Ovary (tissue), 9 donors: ENCODE data around the gene ACOT7. TPM values are rescaled to one million over a fixed set of nuclear protein-coding genes. Genes with fewer than 3 reads are reported as not detected.
A peak's percentile ranks its signal among the peaks of the same experiment; 100 is the strongest.

Experiments
- DNase-seq, 5 donors: peaks; one replicate each; pipeline ENCODE4 v3.0.0-alpha.2; 2019 to 2020
- H3K27ac ChIP-seq, 2 donors: fragments of 200-600 bp; one replicate each; pipeline versions ENCODE4 v1.5.1 to v1.8.0; 2019 to 2022
- H3K27me3 ChIP-seq: fragments of 200-600 bp; one replicate; pipeline ENCODE4 v1.8.0; 2022
- H3K36me3 ChIP-seq: fragments of 200-600 bp; sonication (generic); one replicate; pipeline ENCODE4 v1.5.1; 2019
- H3K4me1 ChIP-seq: one replicate; pipeline ENCODE4 v1.8.1; 2013; ENCODE audit warnings: mild to moderate bottlenecking, moderate library complexity; ENCODE audit not compliant: insufficient read depth
- H3K4me3 ChIP-seq: fragments of 200-600 bp; sonication (generic); one replicate; pipeline ENCODE4 v1.5.1; 2017
- H3K9me3 ChIP-seq, 2 donors: fragments of 200-600 bp in 1 of 2; sonication (generic) in 1 of 2; one replicate each; pipeline versions ENCODE4 v1.5.1 to v1.8.1; 2013 to 2019; ENCODE audit warnings: mild to moderate bottlenecking in 1 of 2, moderate library complexity in 1 of 2
- EP300 ChIP-seq: sonication (generic); formaldehyde crosslinking; IDR thresholded peaks from one replicate; pipeline ENCODE4 v1.6.1; 2017; ENCODE audit warnings: antibody characterized with exemption
- POLR2A ChIP-seq: fragments of 450-650 bp; IDR thresholded peaks from one replicate; pipeline ENCODE4 v1.6.1; 2017; ENCODE audit warnings: antibody characterized with exemption, mild to moderate bottlenecking, moderate library complexity
- WGBS, 3 donors: extraction: QIAGEN DNeasy Blood & Tissue Kit in 1 of 3; methylation state at CpG; one replicate each; pipeline versions ENCODE4 v1.1.5 to v1.1.7; 2013 to 2017; 5-methylcytosine and 5-hydroxymethylcytosine counted together
- intact Hi-C, 4 donors: fragments of 100-400 bp; cut with DNase I; formaldehyde crosslinking; loops; one replicate each; pipeline versions ENCODE4 v1.11.0 to v1.15.1; 2022 to 2023
- polyA plus RNA-seq, 2 donors: library from polyadenylated mRNA; stranded (reverse); fragments of 200-250 nt in 1 of 2; fragments of 350-450 nt in 1 of 2; fragmentation: Illumina TruSeq in 1 of 2; extraction: RNeasy Lipid Tissue Mini Kit (QIAGEN cat#74804) in 1 of 2; gene quantifications; one replicate each; pipeline ENCODE4 v1.2.3, GENCODE V29; 2013 to 2014
- total RNA-seq, 7 donors: library from RNA; depleted of rRNA in 2 of 7; stranded (reverse); fragments of >200 nt in 2 of 7; fragmentation: NEBNext Ultra II Directional in 3 of 7; extraction: Animal tissue kit (Norgen Biotek cat#: 25700) in 3 of 7; gene quantifications; one replicate each; pipeline versions ENCODE4 v1.1.0 to v1.2.4, GENCODE V29; 2016 to 2023
- TF ChIP-seq, protein P1 (sequence below), 3 donors: fragments of 450-650 bp in 2 of 3; fragments of 200-600 bp in 1 of 3; IDR thresholded peaks; one replicate each; pipeline versions ENCODE4 v1.5.1 to v1.8.0; 2016 to 2022; ENCODE audit warnings: antibody characterized with exemption in 3 of 3, mild to moderate bottlenecking in 1 of 3
- donor health status: DM: no; HTN: no; CAD: no; lungs with moderate emphysema.
- donor health status: DM: no; HTN: no; CAD: no.
- donor health status: Bipolar disorder and iron deficiency.
- donor health status: DM: yes; HTN: yes; CAD: no.
- donor health status: DM: no; HTN: no; CAD: no.
- donor health status: DM: yes; HTN: yes; CAD: no.

The ACOT7 gene
- total and polyA plus RNA-seq, 9 donors = 6.4 to 20.7 (median 11.3) TPM

- WGBS, 3 donors = 93 to 96% (median 94%) methylated on average over 8 to 9 of the region's 9 CpGs
- TF ChIP-seq, protein P1, sequence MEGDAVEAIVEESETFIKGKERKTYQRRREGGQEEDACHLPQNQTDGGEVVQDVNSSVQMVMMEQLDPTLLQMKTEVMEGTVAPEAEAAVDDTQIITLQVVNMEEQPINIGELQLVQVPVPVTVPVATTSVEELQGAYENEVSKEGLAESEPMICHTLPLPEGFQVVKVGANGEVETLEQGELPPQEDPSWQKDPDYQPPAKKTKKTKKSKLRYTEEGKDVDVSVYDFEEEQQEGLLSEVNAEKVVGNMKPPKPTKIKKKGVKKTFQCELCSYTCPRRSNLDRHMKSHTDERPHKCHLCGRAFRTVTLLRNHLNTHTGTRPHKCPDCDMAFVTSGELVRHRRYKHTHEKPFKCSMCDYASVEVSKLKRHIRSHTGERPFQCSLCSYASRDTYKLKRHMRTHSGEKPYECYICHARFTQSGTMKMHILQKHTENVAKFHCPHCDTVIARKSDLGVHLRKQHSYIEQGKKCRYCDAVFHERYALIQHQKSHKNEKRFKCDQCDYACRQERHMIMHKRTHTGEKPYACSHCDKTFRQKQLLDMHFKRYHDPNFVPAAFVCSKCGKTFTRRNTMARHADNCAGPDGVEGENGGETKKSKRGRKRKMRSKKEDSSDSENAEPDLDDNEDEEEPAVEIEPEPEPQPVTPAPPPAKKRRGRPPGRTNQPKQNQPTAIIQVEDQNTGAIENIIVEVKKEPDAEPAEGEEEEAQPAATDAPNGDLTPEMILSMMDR (IDR thresholded peaks at IDR 0.05) = no peak
- no peak for TF ChIP-seq POLR2A
- TF ChIP-seq EP300 = no peak
- Histone ChIP-seq H3K4me1 (peaks cover 13% of the 10 kb centered on the region), H3K27ac (no peak overlapping the region), H3K9me3 (no peaks in the 10 kb centered on the region), H3K27me3 (no peaks in the 10 kb centered on the region), H3K4me3 (no peak overlapping the region), H3K36me3 (no peaks in the 10 kb centered on the region)
- no peak for DNase-seq
- intact Hi-C loops = no loop called here
Observed at GRCh38 chr1:6253380-6253779, 140.2 kb downstream of the ACOT7 start.

GRCh38 chr1:6252374-6252710 is 141.2 kb downstream of the ACOT7 start:
- WGBS, 3 donors = 85 to 94% (median 90%) methylated on average over 4 of the region's 4 CpGs
- peaks cover 16% of the 10 kb centered on the region for H3K4me1 ChIP-seq
- no peaks in the 10 kb centered on the region for H3K27me3 ChIP-seq
- no peaks in the 10 kb centered on the region for H3K36me3 ChIP-seq
- intact Hi-C loops = no loop called here
- H3K27ac ChIP-seq = no peak overlapping the region
- no peak for TF ChIP-seq EP300
- TF ChIP-seq POLR2A = no peak
- TF ChIP-seq, protein P1 (IDR thresholded peaks at IDR 0.05) = no peak
- H3K4me3 ChIP-seq = no peak overlapping the region
- DNase-seq = peak in 1 of 5 donors; percentile 13
- no peaks in the 10 kb centered on the region for H3K9me3 ChIP-seq

DNA sequence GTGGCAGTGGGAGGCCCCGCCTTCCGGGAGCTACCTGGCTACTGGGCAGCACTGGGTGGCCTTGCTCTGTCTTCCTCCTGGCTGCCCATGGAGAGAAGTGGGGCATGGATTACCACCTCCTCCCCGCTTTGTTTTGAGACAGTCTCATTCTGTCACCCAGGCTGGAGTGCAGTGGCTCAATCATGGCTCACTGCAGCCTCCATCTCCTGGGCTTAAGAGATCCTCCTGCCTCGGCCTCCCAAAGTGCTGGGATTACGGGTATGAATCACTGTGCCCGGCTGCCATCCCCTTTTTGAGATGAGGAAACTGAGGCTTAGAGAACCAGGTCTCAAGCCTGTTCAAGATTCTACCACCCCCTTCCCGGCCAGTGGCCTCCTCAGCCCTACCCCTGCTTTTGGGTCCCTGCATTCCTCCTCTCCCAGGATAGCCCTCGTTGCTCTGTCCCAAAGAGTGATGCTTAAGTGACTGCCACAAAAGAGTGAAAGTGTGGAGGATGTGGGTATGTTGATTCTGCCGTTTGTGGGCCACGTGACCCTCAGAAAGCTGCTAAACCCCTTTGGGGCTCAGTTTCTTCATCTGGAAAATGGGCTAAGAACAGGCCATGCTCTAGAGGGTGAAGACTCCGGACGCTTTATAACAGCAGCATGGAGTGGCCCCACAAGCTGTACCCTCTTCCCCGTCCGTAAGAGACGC is 141.7 kb downstream of the ACOT7 start:
- no peaks in the 10 kb centered on the region for H3K27me3 ChIP-seq
- TF ChIP-seq EP300 = no peak
- TF ChIP-seq POLR2A = no peak
- TF ChIP-seq, protein P1 (IDR thresholded peaks at IDR 0.05) = no peak

DNA sequence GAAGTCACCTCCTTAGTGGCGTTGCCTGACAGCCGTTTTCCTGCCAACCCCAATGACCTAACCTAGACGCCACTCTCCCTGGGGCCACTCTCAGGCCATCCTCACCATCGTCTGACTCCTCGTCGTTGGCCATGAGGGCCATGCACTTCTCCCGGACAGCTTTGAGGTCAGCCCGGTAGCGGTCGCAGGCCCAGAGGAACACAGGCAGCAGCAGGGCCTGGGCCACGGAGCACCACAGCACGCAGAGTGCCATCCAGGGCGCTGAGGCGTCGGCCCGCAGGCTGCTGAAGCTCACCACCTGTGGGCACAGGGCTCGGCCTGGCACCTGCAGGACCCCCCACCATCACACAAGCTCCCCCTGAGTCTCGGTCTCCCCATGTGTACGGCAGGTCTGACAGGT is 142.3 kb downstream of the ACOT7 start:
- WGBS, 3 donors = 89 to 93% (median 92%) methylated on average over 19 of the region's 19 CpGs
- no peak overlapping the region for H3K27ac ChIP-seq
- H3K27me3 ChIP-seq = no peaks in the 10 kb centered on the region
- TF ChIP-seq, protein P1 (IDR thresholded peaks at IDR 0.05) = no peak
- no peak for TF ChIP-seq EP300
- no peak for TF ChIP-seq POLR2A
- no peaks in the 10 kb centered on the region for H3K9me3 ChIP-seq
- intact Hi-C loops = no loop called here
- peak in 2 of 5 donors; percentile 22 to 25 for DNase-seq
- H3K36me3 ChIP-seq = no peaks in the 10 kb centered on the region
- peaks cover 18% of the 10 kb centered on the region for H3K4me1 ChIP-seq
- no peak overlapping the region for H3K4me3 ChIP-seq

More for the DNA sequence above, 141.7 kb downstream of the ACOT7 start:
- H3K9me3 ChIP-seq = no peaks in the 10 kb centered on the region
- no peak overlapping the region for H3K4me3 ChIP-seq
- no peak overlapping the region for H3K27ac ChIP-seq
- no peaks in the 10 kb centered on the region for H3K36me3 ChIP-seq
- WGBS, 3 donors = 78 to 86% (median 84%) methylated on average over 15 of the region's 15 CpGs
- intact Hi-C loops = no loop called here
- no peak for DNase-seq
- peaks cover 16% of the 10 kb centered on the region for H3K4me1 ChIP-seq
